Measurements from ENCODE around the gene AP4M1.
"Not testable (repeated sequence)": the region's sequence is repeated elsewhere in the genome, so short reads cannot be mapped to it uniquely, and the experiment has no call there.

The AP4M1 gene

GRCh38 chr7:100109521-100110163 is 8.2 kb downstream of the AP4M1 start:
- DNase-seq, result no peak

GRCh38 chr7:100111156-100111555 is 9.7 kb downstream of the AP4M1 start:
- DNase-seq, result no peak

- DNase-seq, result no peak
These were observed 10.5 kb downstream of the AP4M1 start for GRCh38 chr7:100111914-100112313.

- DNase-seq, result no peak
These were observed 13.6 kb downstream of the AP4M1 start for GRCh38 chr7:100115026-100115425.

GRCh38 chr7:100118388-100119071 is 17.1 kb downstream of the AP4M1 start:
- no peak for DNase-seq

- peak; percentile 94 for DNase-seq
These were observed 17.9 kb downstream of the AP4M1 start, which contains the start of the genes CNPY4 and TAF6 for GRCh38 chr7:100119072-100119969. Gene CNPY4 (plus strand): TSS chr7:100119634. CDS start chr7:100119745, 111 bp downstream. Gene TAF6 (minus strand): TSS chr7:100119358. CDS start chr7:100114209, 5,149 bp downstream.

GRCh38 chr7:100119970-100120732 is 18.7 kb downstream of the AP4M1 start:
- DNase-seq, result peak; percentile 70

GRCh38 chr7:100120733-100121036 is 19.2 kb downstream of the AP4M1 start:
- no peak for DNase-seq

GRCh38 chr7:100122067-100122466 is 20.6 kb downstream of the AP4M1 start:
- DNase-seq, result no peak

GRCh38 chr7:100122568-100122967 is 21.1 kb downstream of the AP4M1 start:
- DNase-seq, result no peak

- no peak for DNase-seq
These were observed 23.1 kb downstream of the AP4M1 start for GRCh38 chr7:100124301-100125230.

- no peak for DNase-seq
These were observed 24.9 kb downstream of the AP4M1 start for GRCh38 chr7:100126239-100126930.

GRCh38 chr7:100126931-100127865 is 25.8 kb downstream of the AP4M1 start, which contains the start of gene MBLAC1:
Gene MBLAC1 (plus strand): TSS chr7:100126967. CDS start chr7:100127396, 429 bp downstream.
- peak; percentile 94 for DNase-seq

GRCh38 chr7:100127866-100128636 is 26.6 kb downstream of the AP4M1 start:
- DNase-seq, result no peak

GRCh38 chr7:100128637-100128963 is 27.2 kb downstream of the AP4M1 start:
- DNase-seq, result no peak

- DNase-seq, result not testable (repeated sequence)
These were observed 28.8 kb downstream of the AP4M1 start for GRCh38 chr7:100130220-100130607.

- peak; percentile 54 for DNase-seq
These were observed 29.4 kb downstream of the AP4M1 start for GRCh38 chr7:100130608-100131453.

GRCh38 chr7:100132126-100132525 is 30.7 kb downstream of the AP4M1 start:
- no peak for DNase-seq
